ENCODE data around the gene CAMSAP1. TPM values are rescaled to one million over a fixed set of nuclear protein-coding genes. Genes with fewer than 3 reads are reported as not detected.

CAMSAP1 gene
- total RNA-seq, 1 donor from 2014 or later: 35.5 TPM

DNA sequence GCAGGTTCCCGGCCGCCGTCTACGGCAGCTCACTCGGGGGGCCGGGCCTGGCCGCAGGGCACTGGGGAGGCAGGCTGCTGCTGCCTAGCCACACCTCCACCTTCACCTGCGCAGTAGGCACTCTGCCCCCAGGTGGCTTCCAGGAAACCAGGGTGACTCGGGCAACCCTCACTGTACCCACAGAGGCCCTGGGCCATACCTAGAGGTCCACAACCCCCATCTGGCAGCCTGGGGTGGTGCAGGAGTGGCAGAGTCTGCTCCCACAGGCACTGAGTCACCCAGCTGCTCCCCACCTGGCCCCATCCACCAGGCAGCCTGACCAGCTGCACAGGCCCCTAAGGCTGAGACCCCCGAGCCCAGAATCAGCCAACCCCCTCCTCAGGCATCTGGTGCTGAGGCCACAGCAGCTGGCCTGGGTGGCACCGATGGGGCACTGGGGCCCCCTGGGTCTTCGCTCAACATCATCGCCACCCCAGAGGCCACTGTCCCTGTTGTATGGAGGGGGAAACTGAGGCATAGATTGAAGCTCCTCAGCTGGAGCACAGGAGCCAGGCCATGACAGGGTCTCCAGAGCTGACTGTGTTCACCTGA, 135.2 kb downstream of the CAMSAP1 start:
- TF ChIP-seq, protein P1, sequence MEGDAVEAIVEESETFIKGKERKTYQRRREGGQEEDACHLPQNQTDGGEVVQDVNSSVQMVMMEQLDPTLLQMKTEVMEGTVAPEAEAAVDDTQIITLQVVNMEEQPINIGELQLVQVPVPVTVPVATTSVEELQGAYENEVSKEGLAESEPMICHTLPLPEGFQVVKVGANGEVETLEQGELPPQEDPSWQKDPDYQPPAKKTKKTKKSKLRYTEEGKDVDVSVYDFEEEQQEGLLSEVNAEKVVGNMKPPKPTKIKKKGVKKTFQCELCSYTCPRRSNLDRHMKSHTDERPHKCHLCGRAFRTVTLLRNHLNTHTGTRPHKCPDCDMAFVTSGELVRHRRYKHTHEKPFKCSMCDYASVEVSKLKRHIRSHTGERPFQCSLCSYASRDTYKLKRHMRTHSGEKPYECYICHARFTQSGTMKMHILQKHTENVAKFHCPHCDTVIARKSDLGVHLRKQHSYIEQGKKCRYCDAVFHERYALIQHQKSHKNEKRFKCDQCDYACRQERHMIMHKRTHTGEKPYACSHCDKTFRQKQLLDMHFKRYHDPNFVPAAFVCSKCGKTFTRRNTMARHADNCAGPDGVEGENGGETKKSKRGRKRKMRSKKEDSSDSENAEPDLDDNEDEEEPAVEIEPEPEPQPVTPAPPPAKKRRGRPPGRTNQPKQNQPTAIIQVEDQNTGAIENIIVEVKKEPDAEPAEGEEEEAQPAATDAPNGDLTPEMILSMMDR (IDR thresholded peaks at IDR 0.05): no peak
- Mint-ChIP-seq H3K4me3 (ENCODE audit: unreplicated experiment) (no peak overlapping the region), H3K4me1 (ENCODE audit: low read depth) (no peaks in the 10 kb centered on the region), H3K36me3 (ENCODE audit: low read depth) (no peaks in the 10 kb centered on the region), H3K9me3 (ENCODE audit: low read depth) (no peaks in the 10 kb centered on the region), H3K27ac (ENCODE audit: unreplicated experiment) (no peak overlapping the region), H3K27me3 (ENCODE audit: low read depth) (no peaks in the 10 kb centered on the region)
- DNase-seq (ENCODE audit: low spot score): no peak

DNA sequence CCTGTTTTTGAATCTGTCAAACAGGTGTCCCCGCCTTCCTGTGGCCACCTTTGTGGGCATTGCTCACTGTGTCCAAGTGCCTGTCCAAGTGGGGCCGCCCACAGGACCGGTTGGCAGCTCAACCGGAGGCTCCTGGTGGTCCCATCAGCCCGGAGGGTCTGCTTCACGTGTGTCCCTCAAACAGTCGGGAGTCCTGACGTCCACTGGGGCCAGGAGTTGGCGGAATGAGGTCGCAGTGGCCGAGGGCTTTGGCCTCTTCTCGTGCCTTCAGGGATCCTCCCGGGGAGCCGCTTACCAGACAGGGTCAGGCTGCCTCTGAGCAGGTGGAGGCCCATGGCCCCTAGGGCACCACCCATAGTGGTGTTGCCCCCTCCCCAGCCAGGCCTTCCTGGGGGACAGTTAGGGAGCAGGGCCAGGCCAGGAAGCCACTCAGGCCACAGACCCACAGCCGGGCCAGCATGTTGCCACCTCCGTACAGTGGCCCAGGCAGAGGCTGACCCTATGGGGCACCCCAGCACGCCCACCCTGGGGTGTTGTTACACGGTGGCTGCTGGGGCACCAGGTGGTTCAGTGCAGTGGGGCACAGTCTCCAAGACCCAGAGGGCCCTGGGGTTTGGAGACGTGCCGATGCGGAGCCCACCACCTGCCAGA, 135.8 kb downstream of the CAMSAP1 start:
- Mint-ChIP-seq H3K4me3 (ENCODE audit: unreplicated experiment) (no peak overlapping the region), H3K27me3 (ENCODE audit: low read depth) (no peaks in the 10 kb centered on the region), H3K27ac (ENCODE audit: unreplicated experiment) (no peak overlapping the region), H3K4me1 (ENCODE audit: low read depth) (no peaks in the 10 kb centered on the region), H3K9me3 (ENCODE audit: low read depth) (peaks cover 3% of the 10 kb centered on the region), H3K36me3 (ENCODE audit: low read depth) (no peaks in the 10 kb centered on the region)
- TF ChIP-seq, protein P1 (IDR thresholded peaks at IDR 0.05): no peak
- no peak for DNase-seq (ENCODE audit: low spot score)

DNA sequence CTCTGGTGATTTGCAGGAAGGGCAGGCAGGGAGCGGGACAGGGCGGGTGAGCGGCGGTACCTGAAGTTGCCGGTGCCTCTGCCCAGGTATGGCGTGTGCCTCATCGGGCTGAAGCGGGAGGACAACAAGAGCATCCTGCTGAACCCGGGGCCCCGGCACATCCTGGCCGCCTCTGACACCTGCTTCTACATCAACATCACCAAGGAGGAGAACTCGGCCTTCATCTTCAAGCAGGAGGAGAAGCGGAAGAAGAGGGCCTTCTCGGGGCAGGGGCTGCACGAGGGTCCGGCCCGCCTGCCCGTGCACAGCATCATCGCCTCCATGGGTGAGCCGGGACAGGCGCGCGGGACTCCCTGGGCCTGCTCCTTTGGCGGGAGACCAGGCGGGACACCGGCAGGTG, 136.6 kb downstream of the CAMSAP1 start:
- TF ChIP-seq, protein P1 (IDR thresholded peaks at IDR 0.05): no peak
- H3K9me3 Mint-ChIP-seq (ENCODE audit: low read depth): peaks cover 11% of the 10 kb centered on the region
- no peak overlapping the region for H3K27ac Mint-ChIP-seq (ENCODE audit: unreplicated experiment)
- no peaks in the 10 kb centered on the region for H3K36me3 Mint-ChIP-seq (ENCODE audit: low read depth)
- H3K27me3 Mint-ChIP-seq (ENCODE audit: low read depth): no peaks in the 10 kb centered on the region
- no peak for DNase-seq (ENCODE audit: low spot score)
- no peak overlapping the region for H3K4me3 Mint-ChIP-seq (ENCODE audit: unreplicated experiment)
- no peaks in the 10 kb centered on the region for H3K4me1 Mint-ChIP-seq (ENCODE audit: low read depth)

DNA sequence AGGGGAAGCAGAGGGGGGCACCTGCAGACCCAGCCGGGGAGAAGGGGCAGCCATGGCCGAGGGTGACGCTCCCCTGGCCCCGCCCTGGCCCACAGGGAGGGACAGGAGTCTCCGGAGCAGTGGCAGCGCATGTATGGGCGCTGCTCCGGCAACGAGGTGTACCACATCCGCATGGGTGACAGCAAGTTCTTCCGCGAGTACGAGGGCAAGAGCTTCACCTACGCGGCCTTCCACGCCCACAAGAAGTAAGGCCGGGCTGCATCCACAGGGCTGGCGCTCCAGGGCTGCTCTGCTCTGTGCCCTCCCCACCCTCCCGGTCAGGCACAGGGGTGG, 137.2 kb downstream of the CAMSAP1 start:
- no peak for DNase-seq (ENCODE audit: low spot score)
- Mint-ChIP-seq H3K36me3 (ENCODE audit: low read depth) (no peaks in the 10 kb centered on the region), H3K4me1 (ENCODE audit: low read depth) (no peaks in the 10 kb centered on the region), H3K4me3 (ENCODE audit: unreplicated experiment) (no peak overlapping the region), H3K9me3 (ENCODE audit: low read depth) (peaks cover 11% of the 10 kb centered on the region), H3K27ac (ENCODE audit: unreplicated experiment) (no peak overlapping the region), H3K27me3 (ENCODE audit: low read depth) (no peaks in the 10 kb centered on the region)
- TF ChIP-seq, protein P1 (IDR thresholded peaks at IDR 0.05): no peak

DNA sequence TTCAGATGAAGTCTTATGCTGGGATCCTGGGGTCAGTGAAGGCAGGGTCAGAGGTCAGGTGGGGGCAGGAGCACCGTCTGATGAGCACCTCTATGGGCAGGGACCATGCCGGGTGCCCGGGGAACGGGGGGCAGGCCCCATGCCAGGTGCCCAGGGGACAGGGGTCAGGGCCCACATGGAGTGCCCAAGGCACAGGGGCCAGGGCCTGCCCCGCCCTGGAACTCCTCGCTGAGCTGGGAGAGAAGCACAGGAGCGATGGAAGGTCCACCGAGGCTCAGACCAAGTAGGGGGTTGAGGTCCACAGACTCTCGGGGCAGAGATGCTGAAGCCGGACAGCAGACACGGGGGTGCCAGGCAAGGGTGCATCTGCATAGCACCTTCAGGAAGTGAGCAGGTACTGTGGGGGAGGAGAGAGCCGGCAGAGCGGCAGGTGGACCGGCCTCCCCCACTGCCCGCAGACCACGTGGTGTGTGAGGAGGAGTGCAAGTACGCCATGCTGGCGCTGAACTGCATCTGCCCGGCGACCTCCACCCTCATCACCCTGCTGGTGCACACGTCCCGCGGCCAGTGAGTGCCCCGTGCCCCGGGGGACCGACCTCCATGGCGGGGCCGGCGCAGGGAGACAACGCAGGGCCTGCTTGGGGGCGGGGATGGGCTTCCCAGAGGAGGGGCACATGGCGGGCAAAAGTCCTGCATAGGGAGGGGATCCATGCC, 137.7 kb downstream of the CAMSAP1 start:
- H3K4me1 Mint-ChIP-seq (ENCODE audit: low read depth): no peaks in the 10 kb centered on the region
- no peaks in the 10 kb centered on the region for H3K36me3 Mint-ChIP-seq (ENCODE audit: low read depth)
- no peak overlapping the region for H3K27ac Mint-ChIP-seq (ENCODE audit: unreplicated experiment)
- H3K9me3 Mint-ChIP-seq (ENCODE audit: low read depth): peaks cover 11% of the 10 kb centered on the region
- no peak overlapping the region for H3K4me3 Mint-ChIP-seq (ENCODE audit: unreplicated experiment)
- DNase-seq (ENCODE audit: low spot score): no peak
- TF ChIP-seq, protein P1 (IDR thresholded peaks at IDR 0.05): no peak
- H3K27me3 Mint-ChIP-seq (ENCODE audit: low read depth): no peaks in the 10 kb centered on the region
